KOPT-K1 (cell line): ENCODE data around the gene LIPK.
"Not testable (repeated sequence)": the region's sequence is repeated elsewhere in the genome, so short reads cannot be mapped to it uniquely, and the experiment has no call there.

Experiments
- H3K27ac ChIP-seq: fragments of 200-600 bp; sonication (generic); 2 replicates; pipeline ENCODE4 v1.5.1; 2016; ENCODE audit warnings: antibody characterized with exemption, mild to moderate bottlenecking, low read depth, low read length; ENCODE audit not compliant: poor library complexity, severe bottlenecking
- H3K36me3 ChIP-seq: fragments of 200-600 bp; sonication (generic); 2 replicates; pipeline ENCODE4 v1.5.1; 2017; ENCODE audit warnings: antibody characterized with exemption, mild to moderate bottlenecking, low read length, moderate library complexity; ENCODE audit not compliant: insufficient read depth
- H3K9me3 ChIP-seq: fragments of 200-600 bp; sonication (generic); 2 replicates; pipeline ENCODE4 v1.5.1; 2017; ENCODE audit warnings: antibody characterized with exemption, low read length, mild to moderate bottlenecking; ENCODE audit not compliant: insufficient read depth, poor library complexity, severe bottlenecking

Gene LIPK, protein sequence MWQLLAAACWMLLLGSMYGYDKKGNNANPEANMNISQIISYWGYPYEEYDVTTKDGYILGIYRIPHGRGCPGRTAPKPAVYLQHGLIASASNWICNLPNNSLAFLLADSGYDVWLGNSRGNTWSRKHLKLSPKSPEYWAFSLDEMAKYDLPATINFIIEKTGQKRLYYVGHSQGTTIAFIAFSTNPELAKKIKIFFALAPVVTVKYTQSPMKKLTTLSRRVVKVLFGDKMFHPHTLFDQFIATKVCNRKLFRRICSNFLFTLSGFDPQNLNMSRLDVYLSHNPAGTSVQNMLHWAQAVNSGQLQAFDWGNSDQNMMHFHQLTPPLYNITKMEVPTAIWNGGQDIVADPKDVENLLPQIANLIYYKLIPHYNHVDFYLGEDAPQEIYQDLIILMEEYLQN

DNA sequence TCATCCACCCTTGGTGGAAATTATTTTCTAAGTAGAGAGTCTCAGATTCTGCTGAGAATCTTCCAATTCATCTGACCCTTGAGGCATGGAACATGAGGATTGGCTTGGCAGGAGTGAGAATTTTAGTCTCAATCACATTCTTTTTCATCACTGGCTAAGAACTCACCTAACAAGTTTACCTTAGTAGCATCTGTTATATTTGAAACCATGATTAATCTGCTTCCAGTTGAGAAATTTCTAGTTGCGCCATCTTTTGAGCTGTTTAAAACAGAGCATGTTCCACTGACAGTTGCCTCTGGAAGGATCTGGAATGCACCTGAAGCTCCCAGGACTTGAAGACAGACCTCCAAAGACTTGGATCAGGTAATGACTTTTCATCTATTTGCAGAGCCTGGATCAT is at the start of gene LIPK:
TSS of gene LIPK (plus strand) at position 292 of the 400 bp plus-strand sequence. CDS start 18,295 bp downstream, outside the sequence.
- Histone ChIP-seq H3K9me3 (no peaks in the 10 kb centered on the region), H3K27ac (no peak within 1 kb of the TSS), H3K36me3 (no peaks in the 10 kb centered on the region)

GRCh38 chr10:88657901-88658300 is 48.1 kb upstream of the LIPK start:
- no peaks in the 10 kb centered on the region for H3K36me3 ChIP-seq
- no peak overlapping the region for H3K27ac ChIP-seq
- no peaks in the 10 kb centered on the region for H3K9me3 ChIP-seq

GRCh38 chr10:88659725-88660597 is 46.1 kb upstream of the LIPK start:
- H3K27ac ChIP-seq: no peak overlapping the region
- no peaks in the 10 kb centered on the region for H3K9me3 ChIP-seq
- H3K36me3 ChIP-seq: no peaks in the 10 kb centered on the region

DNA sequence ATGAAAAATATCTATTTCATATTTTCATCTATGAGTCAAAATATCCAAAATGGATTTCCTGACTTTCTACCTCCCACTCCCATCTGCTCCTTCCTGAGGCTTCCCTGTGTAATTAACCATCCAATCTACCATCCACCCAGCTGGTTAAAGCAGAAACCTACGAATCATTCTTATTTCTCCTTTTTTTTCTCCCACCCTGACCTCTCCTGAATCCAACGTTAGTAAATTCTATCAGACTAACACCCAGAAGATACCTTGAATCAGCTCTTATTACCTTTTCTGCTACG is 45.5 kb upstream of the LIPK start:
- H3K27ac ChIP-seq: no peak overlapping the region
- H3K9me3 ChIP-seq: no peaks in the 10 kb centered on the region
- no peaks in the 10 kb centered on the region for H3K36me3 ChIP-seq

DNA sequence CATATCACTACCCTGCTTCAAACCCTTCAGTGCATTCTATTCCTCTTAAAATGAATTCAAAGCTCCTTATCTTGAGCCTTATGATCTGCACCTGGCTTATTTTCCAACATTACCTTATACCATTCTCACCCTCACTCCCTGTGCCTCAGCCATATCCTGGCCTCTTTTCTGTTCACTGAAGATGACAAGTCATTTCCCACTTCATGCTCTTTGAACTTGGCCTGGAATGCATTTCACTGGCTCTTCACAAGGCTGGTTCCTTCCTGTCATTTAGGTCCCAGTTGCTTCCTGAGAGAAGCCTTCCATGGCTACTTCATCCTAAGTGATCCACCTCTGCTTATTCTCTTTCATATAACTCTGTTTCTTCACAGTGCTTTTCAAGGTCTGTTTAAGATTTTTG is 45.0 kb upstream of the LIPK start:
- no peak overlapping the region for H3K27ac ChIP-seq
- H3K36me3 ChIP-seq: no peaks in the 10 kb centered on the region
- no peaks in the 10 kb centered on the region for H3K9me3 ChIP-seq

DNA sequence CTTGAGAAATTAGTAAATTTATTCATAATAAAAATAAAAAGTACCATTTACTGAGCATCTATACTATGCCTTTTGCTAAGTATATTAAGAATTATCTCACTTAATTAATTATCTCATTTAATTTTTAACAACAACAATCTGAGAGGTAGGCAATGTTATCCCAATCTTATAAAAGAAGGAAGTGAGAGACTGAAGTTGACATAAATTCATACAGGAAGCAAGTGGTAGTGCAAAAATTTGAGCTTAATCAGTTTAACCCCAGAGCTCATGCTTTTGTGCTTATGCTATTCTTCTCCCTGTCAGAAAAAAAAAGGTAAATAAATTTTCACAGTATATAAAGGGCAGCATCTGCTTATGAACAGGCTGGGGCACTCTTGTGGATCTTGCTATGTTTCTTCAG is 44.5 kb upstream of the LIPK start:
- Histone ChIP-seq H3K27ac (no peak overlapping the region), H3K9me3 (no peaks in the 10 kb centered on the region), H3K36me3 (no peaks in the 10 kb centered on the region)

- H3K9me3 ChIP-seq: not testable (repeated sequence)
Observed at GRCh38 chr10:88663153-88663552, 42.9 kb upstream of the LIPK start.

GRCh38 chr10:88664142-88664541 is 41.9 kb upstream of the LIPK start, which contains the start of gene LIPF:
Gene LIPF, plus strand, starts transcription at chr10:88664442. Its CDS starts 2,856 bp downstream, at chr10:88667298.
- Histone ChIP-seq H3K27ac (no peak within 1 kb of the TSS), H3K36me3 (no peaks in the 10 kb centered on the region), H3K9me3 (no peaks in the 10 kb centered on the region)

More at GRCh38 chr10:88663153-88663552, 42.9 kb upstream of the LIPK start:
- H3K36me3 ChIP-seq, H3K27ac ChIP-seq: not testable (repeated sequence)

DNA sequence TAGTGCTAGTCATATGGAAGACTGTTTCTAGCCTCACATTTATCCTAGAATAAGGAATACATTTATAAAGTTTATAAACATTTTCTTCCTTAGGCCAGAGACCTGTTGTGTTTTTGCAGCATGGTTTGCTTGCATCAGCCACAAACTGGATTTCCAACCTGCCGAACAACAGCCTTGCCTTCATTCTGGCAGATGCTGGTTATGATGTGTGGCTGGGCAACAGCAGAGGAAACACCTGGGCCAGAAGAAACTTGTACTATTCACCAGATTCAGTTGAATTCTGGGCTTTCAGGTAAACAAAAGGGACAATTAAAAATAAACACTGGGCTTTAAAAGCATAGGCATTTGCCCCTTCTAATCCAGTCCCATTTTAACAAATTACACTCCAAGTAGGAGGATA is 37.6 kb upstream of the LIPK start:
- H3K27ac ChIP-seq: no peak overlapping the region
- no peaks in the 10 kb centered on the region for H3K9me3 ChIP-seq
- H3K36me3 ChIP-seq: no peaks in the 10 kb centered on the region

DNA sequence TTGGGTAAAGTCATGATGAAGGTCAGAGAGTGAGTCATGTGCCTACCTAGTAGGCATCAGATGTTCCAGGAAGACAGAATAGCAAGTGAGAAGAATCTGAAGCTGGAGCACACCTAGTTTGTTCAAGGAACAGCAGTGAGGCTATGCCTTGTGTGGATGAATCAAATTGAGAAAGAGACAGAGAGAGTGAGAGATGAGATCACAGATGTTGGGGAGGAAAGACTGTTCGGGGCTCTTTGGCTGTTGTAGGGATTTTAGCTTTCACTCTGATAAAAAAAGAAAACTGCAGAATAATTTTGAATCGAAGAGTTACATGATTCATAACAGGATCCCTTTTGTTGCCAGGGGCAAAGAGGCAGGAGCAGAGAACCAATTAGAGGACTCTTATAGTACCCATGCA is 35.6 kb upstream of the LIPK start:
- Histone ChIP-seq H3K36me3 (no peaks in the 10 kb centered on the region), H3K9me3 (no peaks in the 10 kb centered on the region), H3K27ac (no peak overlapping the region)

DNA sequence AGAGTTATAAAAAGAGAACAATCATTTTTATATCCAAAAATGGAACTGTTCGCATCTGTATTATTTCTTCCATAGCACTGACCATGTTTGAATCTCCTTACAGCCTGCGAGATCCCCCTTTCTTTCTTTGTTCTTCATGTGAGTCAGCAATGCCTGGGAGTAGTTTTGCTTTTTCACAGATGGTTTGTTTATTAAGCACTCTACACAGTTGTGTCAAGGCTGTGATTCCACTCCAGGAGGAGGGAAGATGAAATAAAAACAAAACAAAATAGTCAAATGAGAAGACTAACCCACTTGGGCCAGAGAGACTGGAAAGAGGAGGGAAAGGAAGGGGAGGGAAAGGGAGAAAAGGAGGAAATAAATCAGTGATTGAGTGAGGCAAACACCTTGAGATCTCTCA is 34.0 kb upstream of the LIPK start:
- Histone ChIP-seq H3K36me3 (no peaks in the 10 kb centered on the region), H3K27ac (no peak overlapping the region)

GRCh38 chr10:88676283-88677060 is 29.6 kb upstream of the LIPK start:
- no peaks in the 10 kb centered on the region for H3K36me3 ChIP-seq
- no peak overlapping the region for H3K27ac ChIP-seq
- H3K9me3 ChIP-seq: no peaks in the 10 kb centered on the region

More for the DNA sequence above, 34.0 kb upstream of the LIPK start:
- no peaks in the 10 kb centered on the region for H3K9me3 ChIP-seq

DNA sequence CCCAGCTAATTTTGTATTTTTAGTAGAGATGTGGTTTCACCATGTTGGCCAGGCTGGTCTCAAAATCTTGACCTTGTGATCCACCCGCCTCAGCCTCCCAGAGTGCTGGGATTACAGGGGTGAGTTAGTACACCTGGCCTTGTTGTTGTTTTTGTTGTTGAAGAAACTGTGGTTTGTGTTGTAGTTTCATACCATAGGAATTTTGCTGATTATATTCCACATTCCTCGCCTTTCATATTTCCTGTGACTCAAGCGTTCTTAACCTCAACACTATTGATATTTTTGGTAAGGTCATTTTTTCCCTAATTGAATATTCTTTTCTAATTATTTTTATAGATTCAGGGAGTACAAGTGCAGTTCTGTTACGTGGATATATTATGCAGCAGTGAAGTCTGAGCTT is 25.1 kb upstream of the LIPK start:
- H3K27ac ChIP-seq: no peak overlapping the region
- no peaks in the 10 kb centered on the region for H3K36me3 ChIP-seq
- no peaks in the 10 kb centered on the region for H3K9me3 ChIP-seq

DNA sequence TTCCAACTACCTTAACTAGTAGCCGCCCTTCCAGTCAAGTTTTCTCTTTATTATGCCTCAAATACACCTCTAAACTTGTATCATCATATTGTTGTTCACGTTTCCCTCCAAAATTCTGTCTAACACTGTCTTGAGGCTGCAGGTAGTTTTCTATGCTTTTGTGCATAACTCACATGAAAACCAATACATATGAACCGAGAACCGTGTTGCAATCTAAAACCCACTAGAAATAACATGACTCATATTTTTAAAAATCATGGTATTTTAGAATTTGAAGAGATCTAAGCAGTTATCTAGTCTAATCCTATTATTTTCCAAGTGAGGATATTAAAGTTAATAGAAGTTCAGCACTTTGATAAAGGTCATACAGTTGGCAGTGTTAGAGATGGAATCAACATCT is 23.6 kb upstream of the LIPK start:
- H3K27ac ChIP-seq: no peak overlapping the region
- no peaks in the 10 kb centered on the region for H3K36me3 ChIP-seq
- no peaks in the 10 kb centered on the region for H3K9me3 ChIP-seq

DNA sequence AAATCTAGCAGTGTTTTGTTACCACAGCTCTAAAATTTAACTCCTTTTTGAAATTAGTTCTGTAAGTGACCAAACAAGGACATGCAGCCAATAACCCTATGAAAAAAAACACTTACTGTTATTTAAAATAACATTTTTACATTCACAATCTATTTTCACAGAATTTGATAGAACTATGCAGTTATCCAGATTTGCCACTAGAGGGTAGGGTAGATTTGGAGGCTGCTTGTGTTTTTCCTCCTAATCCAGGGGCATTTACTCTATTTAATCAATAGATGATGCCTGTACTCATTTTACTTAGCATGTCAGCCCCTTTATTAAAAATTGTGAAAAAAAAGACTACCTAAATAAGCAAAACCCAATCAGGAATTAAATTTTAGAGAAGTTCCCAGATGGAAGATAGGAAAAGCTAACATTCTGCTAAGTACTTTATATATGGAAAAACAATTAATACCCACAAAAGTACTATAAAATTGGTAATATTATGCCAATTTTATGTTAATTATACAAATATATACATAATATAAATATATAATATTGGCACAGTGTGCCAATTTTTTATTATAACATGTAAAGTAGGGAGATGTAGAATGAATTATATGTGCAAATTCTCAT is 18.1 kb upstream of the LIPK start:
- H3K9me3 ChIP-seq: no peaks in the 10 kb centered on the region
- no peaks in the 10 kb centered on the region for H3K36me3 ChIP-seq
- no peak overlapping the region for H3K27ac ChIP-seq
